ENCODE data around the gene ZACN. TPM values are rescaled to one million over a fixed set of nuclear protein-coding genes. Genes with fewer than 3 reads are reported as not detected.

The ZACN gene
- polyA plus RNA-seq, 2 of the 4 experiments (the other 2 are of a cell fraction): 0.12 to 0.30 TPM

DNA sequence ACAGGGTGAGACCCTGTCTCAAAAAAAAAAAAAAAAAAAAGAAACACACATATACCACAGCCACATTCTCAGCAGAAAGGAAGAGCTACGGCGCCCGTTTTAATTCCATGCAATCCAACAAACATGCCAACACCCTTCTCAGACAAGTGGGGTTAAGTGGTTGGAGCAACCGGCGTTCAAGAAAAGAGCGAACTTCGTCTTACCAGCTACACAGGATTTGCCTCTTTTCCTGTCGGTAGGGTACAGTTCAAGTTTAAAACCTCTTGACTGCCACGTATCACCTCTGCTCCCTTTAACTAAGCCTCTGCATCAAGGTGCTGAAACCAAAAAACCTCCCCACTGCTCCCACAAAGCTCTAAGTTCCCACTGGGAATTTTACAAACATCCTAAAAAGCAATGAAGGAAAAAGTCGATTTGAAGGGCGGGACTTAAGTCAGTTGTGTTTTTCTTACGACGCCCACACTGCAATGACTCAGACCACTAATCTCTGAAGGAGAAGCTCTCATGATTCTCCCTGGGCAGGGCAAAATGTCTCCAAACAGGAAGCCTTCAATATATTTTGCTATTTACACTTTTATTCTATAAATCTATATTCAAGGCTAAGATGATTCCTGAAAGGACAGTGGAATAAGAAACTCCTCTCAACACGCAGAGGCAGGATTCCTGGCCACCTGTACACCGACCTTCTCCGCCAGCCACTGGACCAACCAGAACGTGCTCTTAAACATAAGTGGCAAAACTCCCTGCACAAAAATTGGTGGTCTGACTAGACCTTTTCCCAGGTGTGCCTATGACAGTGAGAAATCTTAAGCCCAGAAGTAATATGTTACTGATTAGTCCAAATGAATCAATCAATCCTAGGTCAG, 25.5 kb upstream of the ZACN start (continued):
- TF ChIP-seq, protein P1, sequence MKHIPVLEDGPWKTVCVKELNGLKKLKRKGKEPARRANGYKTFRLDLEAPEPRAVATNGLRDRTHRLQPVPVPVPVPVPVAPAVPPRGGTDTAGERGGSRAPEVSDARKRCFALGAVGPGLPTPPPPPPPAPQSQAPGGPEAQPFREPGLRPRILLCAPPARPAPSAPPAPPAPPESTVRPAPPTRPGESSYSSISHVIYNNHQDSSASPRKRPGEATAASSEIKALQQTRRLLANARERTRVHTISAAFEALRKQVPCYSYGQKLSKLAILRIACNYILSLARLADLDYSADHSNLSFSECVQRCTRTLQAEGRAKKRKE (CRISPR knock-in tag; IDR thresholded peaks at IDR 0.05; ENCODE audit: low read depth): no peak
- TF ChIP-seq KDM5A (IDR thresholded peaks at IDR 0.05): no peak
- no peak for TF ChIP-seq EHMT2 (IDR thresholded peaks at IDR 0.05; ENCODE audit: low read depth)
- no peak for TF ChIP-seq TP53 (CRISPR knock-in tag; IDR thresholded peaks at IDR 0.05)
- TF ChIP-seq ZFP36 (IDR thresholded peaks at IDR 0.05; ENCODE audit: borderline replicate concordance, partially characterized antibody): no peak
- TF ChIP-seq, protein P2, sequence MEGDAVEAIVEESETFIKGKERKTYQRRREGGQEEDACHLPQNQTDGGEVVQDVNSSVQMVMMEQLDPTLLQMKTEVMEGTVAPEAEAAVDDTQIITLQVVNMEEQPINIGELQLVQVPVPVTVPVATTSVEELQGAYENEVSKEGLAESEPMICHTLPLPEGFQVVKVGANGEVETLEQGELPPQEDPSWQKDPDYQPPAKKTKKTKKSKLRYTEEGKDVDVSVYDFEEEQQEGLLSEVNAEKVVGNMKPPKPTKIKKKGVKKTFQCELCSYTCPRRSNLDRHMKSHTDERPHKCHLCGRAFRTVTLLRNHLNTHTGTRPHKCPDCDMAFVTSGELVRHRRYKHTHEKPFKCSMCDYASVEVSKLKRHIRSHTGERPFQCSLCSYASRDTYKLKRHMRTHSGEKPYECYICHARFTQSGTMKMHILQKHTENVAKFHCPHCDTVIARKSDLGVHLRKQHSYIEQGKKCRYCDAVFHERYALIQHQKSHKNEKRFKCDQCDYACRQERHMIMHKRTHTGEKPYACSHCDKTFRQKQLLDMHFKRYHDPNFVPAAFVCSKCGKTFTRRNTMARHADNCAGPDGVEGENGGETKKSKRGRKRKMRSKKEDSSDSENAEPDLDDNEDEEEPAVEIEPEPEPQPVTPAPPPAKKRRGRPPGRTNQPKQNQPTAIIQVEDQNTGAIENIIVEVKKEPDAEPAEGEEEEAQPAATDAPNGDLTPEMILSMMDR (IDR thresholded peaks at IDR 0.05): no peak
- TF ChIP-seq, protein P3, sequence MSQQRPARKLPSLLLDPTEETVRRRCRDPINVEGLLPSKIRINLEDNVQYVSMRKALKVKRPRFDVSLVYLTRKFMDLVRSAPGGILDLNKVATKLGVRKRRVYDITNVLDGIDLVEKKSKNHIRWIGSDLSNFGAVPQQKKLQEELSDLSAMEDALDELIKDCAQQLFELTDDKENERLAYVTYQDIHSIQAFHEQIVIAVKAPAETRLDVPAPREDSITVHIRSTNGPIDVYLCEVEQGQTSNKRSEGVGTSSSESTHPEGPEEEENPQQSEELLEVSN (IDR thresholded peaks at IDR 0.05; ENCODE audit: borderline replicate concordance, low read depth): no peak
- TF ChIP-seq SREBF2 (IDR thresholded peaks at IDR 0.05): no peak

DNA sequence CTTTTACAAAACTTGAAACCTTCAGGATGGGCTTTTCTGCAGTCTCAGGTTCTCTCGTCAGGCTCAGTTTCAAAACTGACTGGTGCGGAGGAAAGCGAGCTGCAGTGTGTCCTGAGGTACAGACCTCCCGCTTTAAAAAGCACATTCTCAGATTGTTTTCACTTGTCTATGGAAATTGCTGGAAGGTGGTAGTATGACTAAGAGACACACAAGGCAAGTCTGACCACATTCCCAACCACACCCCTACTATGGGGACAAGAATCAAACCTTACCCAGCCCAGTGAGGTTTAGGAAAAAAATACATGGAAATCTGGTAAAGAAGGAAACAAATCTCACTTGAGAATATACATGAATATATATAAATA, 24.9 kb upstream of the ZACN start:
- DNase-seq (ENCODE audit: low read depth in 1 of 2, low spot score in 1 of 2): peak in 1 of 2 experiments; percentile 34
- Histone ChIP-seq H3K4me2 (no peak overlapping the region), H3K9me3 (no peaks in the 10 kb centered on the region), H3K4me3 (no peak overlapping the region), H3K27ac (no peak overlapping the region), H3K4me1 (peaks cover 7% of the 10 kb centered on the region; the same call in 2 of the 3 replicates)
- TF ChIP-seq CHD4 (IDR thresholded peaks at IDR 0.05; ENCODE audit: borderline replicate concordance) (no peak), EHF (CRISPR knock-in tag; IDR thresholded peaks at IDR 0.05) (no peak), SREBF2 (IDR thresholded peaks at IDR 0.05) (no peak), TP53 (CRISPR knock-in tag; IDR thresholded peaks at IDR 0.05) (no peak)
- TF ChIP-seq, protein P4, sequence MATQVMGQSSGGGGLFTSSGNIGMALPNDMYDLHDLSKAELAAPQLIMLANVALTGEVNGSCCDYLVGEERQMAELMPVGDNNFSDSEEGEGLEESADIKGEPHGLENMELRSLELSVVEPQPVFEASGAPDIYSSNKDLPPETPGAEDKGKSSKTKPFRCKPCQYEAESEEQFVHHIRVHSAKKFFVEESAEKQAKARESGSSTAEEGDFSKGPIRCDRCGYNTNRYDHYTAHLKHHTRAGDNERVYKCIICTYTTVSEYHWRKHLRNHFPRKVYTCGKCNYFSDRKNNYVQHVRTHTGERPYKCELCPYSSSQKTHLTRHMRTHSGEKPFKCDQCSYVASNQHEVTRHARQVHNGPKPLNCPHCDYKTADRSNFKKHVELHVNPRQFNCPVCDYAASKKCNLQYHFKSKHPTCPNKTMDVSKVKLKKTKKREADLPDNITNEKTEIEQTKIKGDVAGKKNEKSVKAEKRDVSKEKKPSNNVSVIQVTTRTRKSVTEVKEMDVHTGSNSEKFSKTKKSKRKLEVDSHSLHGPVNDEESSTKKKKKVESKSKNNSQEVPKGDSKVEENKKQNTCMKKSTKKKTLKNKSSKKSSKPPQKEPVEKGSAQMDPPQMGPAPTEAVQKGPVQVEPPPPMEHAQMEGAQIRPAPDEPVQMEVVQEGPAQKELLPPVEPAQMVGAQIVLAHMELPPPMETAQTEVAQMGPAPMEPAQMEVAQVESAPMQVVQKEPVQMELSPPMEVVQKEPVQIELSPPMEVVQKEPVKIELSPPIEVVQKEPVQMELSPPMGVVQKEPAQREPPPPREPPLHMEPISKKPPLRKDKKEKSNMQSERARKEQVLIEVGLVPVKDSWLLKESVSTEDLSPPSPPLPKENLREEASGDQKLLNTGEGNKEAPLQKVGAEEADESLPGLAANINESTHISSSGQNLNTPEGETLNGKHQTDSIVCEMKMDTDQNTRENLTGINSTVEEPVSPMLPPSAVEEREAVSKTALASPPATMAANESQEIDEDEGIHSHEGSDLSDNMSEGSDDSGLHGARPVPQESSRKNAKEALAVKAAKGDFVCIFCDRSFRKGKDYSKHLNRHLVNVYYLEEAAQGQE (IDR thresholded peaks at IDR 0.05): no peak
- TF ChIP-seq, protein P2 (IDR thresholded peaks at IDR 0.05): no peak
- TF ChIP-seq, protein P5, sequence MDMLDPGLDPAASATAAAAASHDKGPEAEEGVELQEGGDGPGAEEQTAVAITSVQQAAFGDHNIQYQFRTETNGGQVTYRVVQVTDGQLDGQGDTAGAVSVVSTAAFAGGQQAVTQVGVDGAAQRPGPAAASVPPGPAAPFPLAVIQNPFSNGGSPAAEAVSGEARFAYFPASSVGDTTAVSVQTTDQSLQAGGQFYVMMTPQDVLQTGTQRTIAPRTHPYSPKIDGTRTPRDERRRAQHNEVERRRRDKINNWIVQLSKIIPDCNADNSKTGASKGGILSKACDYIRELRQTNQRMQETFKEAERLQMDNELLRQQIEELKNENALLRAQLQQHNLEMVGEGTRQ (IDR thresholded peaks at IDR 0.05): no peak
- ATAC-seq: 0 out of 6 replicates have a peak, but pooled peaks of 1 of the 2 experiments have one; percentile 14
- ChIA-PET POLR2A (interaction anchor here (1.6 kb wide), 1 partner anchor 149 kb away, joined by 4 read pairs; the partner anchor contains the start of gene MRPL38), CTCF (interaction anchor here (0.6 to 2.3 kb wide), 5 partner anchors 10 to 1033 kb away, joined by 3 to 10 read pairs (median 4); no protein-coding TSS in a partner anchor)
- 95% methylated on average over 4 of the region's 4 CpGs for WGBS (ENCODE audit: missing lambda C conversion rate)
- no peak for FAIRE-seq
